IPS-20b (cell line): ENCODE results near the gene OPA3.

Experiments
- H3K27ac ChIP-seq: one replicate; pipeline ENCODE4 v1.5.1; 2013; ENCODE audit warnings: low read length
- H3K27me3 ChIP-seq: 2 replicates; pipeline ENCODE4 v1.6.1; 2013; ENCODE audit warnings: mild to moderate bottlenecking, low read length, inconsistent platforms; ENCODE audit not compliant: insufficient read depth
- H3K36me3 ChIP-seq: 2 replicates; pipeline ENCODE4 v1.6.1; 2013; ENCODE audit warnings: low read depth, mild to moderate bottlenecking, inconsistent platforms, low read length, moderate library complexity; ENCODE audit not compliant: insufficient read depth
- H3K4me1 ChIP-seq: 2 replicates; pipeline ENCODE4 v1.6.1; 2013; ENCODE audit warnings: mild to moderate bottlenecking, control low read depth, inconsistent platforms, low read length, moderate library complexity; ENCODE audit not compliant: insufficient read depth
- H3K4me3 ChIP-seq: 2 replicates; pipeline ENCODE4 v1.5.1; 2013; ENCODE audit warnings: mild to moderate bottlenecking, low read length, inconsistent platforms
- H3K9ac ChIP-seq: 2 replicates; pipeline ENCODE4 v1.6.1; 2013; ENCODE audit warnings: low read depth, mild to moderate bottlenecking, inconsistent platforms, low read length, moderate library complexity
- H3K9me3 ChIP-seq: 2 replicates; pipeline ENCODE4 v1.6.1; 2013; ENCODE audit warnings: mild to moderate bottlenecking, low read depth, low read length, inconsistent platforms; ENCODE audit not compliant: insufficient read depth

OPA3 gene

DNA sequence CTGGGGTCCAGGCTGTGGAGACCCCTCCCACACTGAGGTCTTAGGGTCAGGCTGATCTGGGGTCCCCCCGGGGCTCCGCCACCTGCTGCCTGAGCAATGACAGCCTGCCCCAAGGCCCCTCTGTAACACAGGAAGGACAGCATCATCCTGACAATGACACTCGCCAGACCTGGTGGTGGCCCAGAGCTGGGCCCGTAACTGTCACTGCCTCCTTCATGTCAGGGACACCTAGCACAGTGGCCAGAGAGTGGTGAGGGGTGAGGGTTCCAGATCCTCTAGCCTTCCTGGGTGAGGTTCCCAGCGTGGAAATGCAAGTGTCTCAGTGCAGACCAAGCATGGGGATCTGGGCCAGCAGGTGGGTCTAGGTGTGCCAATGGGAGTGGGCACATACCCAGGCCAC lies 27.8 kb downstream of the OPA3 start:
- Histone ChIP-seq H3K27me3 (no peaks in the 10 kb centered on the region), H3K27ac (no peak overlapping the region), H3K9me3 (no peaks in the 10 kb centered on the region), H3K4me3 (no peak overlapping the region), H3K36me3 (no peaks in the 10 kb centered on the region), H3K4me1 (peaks cover 7% of the 10 kb centered on the region), H3K9ac (no peak overlapping the region; the same call in 1 of the 2 replicates)

DNA sequence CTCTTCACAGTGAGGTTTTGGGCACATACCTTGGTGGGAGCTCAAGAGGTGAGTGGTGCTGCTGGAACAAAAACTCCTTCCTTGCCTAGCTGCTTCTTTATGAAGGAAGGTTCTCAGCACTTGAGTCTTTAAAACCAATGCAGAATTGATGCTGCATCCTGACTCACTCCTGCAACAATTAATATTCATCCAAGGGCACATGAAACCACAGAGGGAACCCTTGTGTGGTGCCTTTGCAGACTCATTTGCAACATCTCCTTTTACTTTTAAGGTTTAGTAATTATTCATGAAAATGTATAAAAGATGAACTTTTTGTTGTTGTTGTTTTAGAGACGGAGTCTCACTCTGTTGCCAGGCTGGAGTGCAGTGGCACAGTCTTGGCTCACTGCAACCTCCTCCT lies 30.1 kb downstream of the OPA3 start:
- no peaks in the 10 kb centered on the region for H3K9me3 ChIP-seq
- no peak overlapping the region for H3K9ac ChIP-seq
- no peaks in the 10 kb centered on the region for H3K27me3 ChIP-seq
- no peak overlapping the region for H3K4me3 ChIP-seq
- H3K4me1 ChIP-seq: peaks cover 10% of the 10 kb centered on the region
- no peaks in the 10 kb centered on the region for H3K36me3 ChIP-seq
- no peak overlapping the region for H3K27ac ChIP-seq

DNA sequence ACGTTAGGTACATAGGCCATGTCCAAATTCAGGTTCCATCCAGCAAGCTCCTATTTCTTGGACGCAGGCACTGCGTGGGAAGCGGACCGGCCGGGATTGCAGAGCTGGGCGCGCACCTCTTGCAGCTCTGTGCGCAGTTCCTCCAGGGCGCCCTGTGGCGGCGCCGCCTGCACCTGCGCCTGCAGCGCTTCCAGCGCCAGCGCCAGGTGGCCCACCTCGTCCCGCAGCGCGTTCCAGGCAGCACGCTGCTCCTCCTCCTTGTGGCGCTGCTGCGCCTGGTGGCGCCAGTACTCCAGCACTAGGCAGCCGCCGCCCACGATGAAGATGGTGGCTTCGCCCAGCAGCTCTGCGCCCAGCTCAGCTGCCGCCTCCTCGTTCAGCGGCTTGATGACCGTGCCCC lies 31.1 kb downstream of the OPA3 start:
- Histone ChIP-seq H3K4me1 (peaks cover 10% of the 10 kb centered on the region), H3K27me3 (no peaks in the 10 kb centered on the region), H3K36me3 (no peaks in the 10 kb centered on the region), H3K9ac (peak overlapping the region; percentile 63; the same call in 1 of the 2 replicates), H3K27ac (no peak overlapping the region), H3K9me3 (no peaks in the 10 kb centered on the region), H3K4me3 (peak overlapping the region; percentile 63)

DNA sequence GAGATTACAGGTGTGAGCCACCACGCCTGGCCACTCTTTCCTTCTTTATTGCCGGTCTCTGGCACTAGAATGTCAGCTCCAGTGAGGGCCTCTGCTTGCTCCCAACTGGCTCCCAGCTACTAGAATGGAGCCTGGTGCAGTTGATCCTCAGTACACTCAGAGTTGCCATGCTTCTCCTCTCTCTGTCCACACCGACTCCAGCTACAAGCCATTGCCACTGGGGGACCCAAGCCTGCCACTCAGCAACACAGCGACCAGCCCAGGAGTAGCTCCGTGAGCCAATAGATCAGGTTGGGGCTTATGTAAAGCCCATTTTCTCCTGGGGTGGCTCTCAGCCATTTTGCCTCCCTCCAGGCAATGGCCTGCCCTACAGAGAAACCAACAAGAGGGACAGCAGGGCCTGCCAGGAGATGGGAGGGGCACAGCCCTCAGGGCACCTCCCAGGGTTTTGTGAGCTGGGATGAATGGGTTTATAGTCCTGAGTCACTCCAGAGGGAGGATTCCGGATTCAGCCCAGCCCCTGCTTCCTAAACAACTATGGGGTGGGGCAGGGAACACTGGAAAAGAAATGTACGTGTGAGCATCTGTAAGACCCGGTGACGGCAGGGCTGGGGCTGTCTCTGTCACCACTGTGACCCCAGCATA lies 36.5 kb downstream of the OPA3 start:
- H3K27ac ChIP-seq: no peak overlapping the region
- no peak overlapping the region for H3K4me3 ChIP-seq
- H3K36me3 ChIP-seq: no peaks in the 10 kb centered on the region
- H3K27me3 ChIP-seq: no peaks in the 10 kb centered on the region
- no peaks in the 10 kb centered on the region for H3K9me3 ChIP-seq
- no peak overlapping the region for H3K9ac ChIP-seq
- H3K4me1 ChIP-seq: peaks cover 5% of the 10 kb centered on the region

DNA sequence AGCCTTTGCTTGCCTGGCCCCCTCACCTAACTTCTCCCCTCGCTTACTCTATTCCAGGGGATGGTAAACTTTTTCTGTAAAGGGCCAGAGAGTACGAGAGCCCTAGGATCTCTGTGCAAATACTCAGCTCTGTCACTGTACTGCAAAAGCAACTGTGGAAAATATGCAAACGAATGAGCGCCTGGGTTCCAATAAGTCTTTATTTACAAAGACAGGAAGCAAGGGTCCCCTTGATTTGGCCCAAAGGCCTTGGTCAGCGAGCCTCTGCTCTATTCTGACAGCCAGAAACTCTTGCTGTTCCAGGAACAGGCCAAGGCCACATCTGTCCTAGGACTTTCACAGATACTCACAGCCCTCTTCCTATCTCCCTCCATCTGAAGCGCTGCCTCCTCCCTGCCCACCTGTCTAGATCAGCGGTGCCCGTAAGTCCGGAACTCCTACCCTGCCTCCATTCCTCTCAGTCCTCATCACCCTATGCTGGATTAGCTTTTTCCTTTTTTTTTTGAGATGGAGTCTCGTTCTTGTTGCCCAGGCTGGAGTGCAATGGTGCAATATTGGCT lies 37.3 kb downstream of the OPA3 start:
- no peaks in the 10 kb centered on the region for H3K27me3 ChIP-seq
- H3K36me3 ChIP-seq: no peaks in the 10 kb centered on the region
- no peak overlapping the region for H3K27ac ChIP-seq
- peaks cover 5% of the 10 kb centered on the region for H3K4me1 ChIP-seq
- no peaks in the 10 kb centered on the region for H3K9me3 ChIP-seq
- no peak overlapping the region for H3K9ac ChIP-seq
- no peak overlapping the region for H3K4me3 ChIP-seq

DNA sequence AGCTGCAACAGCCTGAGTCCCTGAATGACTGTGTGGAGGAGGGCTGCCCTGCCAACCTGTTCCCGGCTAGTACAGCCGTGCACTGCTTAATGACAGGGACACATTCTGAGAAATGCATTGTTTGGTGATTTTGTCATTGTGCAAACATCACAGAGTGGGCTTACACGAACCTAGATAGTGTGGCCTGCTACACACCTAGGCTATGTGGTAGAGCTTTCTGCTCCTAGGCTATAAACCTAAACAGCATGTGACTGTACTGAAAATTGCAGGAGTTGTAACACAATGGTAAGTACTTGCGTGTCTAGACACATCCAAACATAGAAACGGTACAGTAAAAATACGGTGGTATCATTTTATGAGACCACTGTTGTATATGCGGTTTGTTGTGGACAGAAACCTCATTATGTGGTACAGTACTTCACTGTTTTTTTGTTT lies 42.4 kb downstream of the OPA3 start:
- Histone ChIP-seq H3K9ac (no peak overlapping the region), H3K9me3 (no peaks in the 10 kb centered on the region), H3K36me3 (no peaks in the 10 kb centered on the region), H3K27me3 (no peaks in the 10 kb centered on the region), H3K27ac (no peak overlapping the region), H3K4me3 (no peak overlapping the region), H3K4me1 (no peaks in the 10 kb centered on the region)

DNA sequence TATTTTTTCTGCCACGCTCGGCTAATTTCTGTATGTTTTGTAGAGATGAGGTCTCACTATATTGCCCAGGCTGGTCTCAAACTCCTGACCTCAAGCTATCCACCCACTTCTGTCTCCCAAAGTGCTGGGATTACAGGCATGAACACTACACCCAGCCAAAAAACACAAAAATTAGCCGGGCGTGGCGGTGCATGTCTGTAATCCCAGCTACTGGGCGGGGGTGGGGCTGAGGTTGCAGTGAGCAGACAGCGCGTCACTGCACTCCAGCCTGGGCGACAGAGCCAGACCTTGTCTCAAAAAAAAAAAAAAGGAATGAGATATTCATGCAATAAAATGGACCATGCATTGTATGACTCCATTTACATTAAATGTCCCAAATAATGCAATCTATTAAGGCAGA lies 45.1 kb downstream of the OPA3 start:
- Histone ChIP-seq H3K27ac (no peak overlapping the region), H3K4me3 (no peak overlapping the region), H3K27me3 (no peaks in the 10 kb centered on the region), H3K9me3 (no peaks in the 10 kb centered on the region), H3K9ac (no peak overlapping the region), H3K36me3 (no peaks in the 10 kb centered on the region), H3K4me1 (no peaks in the 10 kb centered on the region)

DNA sequence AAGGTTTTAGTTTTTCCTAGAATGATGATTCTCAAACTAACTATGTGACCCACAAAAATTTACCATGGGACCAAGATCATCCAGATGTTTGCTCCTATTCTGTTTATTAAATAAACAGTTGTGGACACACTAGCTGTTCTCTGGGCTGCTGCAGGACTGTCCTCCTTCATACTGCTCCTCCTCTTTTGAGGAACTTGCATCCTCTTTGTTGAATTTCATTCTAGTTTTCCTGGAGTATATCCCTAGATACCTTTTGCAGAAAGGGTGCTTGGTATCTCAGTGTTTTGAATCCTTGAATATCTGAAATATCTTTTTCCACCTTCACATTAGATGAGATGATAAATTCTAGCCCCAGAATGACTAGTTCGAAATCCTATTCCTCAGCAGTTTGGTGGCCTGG lies 53.3 kb downstream of the OPA3 start:
- peaks cover 4% of the 10 kb centered on the region; the same call in 1 of the 2 replicates for H3K9me3 ChIP-seq
- peaks cover 14% of the 10 kb centered on the region for H3K27me3 ChIP-seq
- peaks cover 8% of the 10 kb centered on the region; the same call in 1 of the 2 replicates for H3K36me3 ChIP-seq
- H3K4me1 ChIP-seq: peaks cover 8% of the 10 kb centered on the region
- no peak overlapping the region for H3K4me3 ChIP-seq
- H3K27ac ChIP-seq: no peak overlapping the region
- no peak overlapping the region for H3K9ac ChIP-seq

DNA sequence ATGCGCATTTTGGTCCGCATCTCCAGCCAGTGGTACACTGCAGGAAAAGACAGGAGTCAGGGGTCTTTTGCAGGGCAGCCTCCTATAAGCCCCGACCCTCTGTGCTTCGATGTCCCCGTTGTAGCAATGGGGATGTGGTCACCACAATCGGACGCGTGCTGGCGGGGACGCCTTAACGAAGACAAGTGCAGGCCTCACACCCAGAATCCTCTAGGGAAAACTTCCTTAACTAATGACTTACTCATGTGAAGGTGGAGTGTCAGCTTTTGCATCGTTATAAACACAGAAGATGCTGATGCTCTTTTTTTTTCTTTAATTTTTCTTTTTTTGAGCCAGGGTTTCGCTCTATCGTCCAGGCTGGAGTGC lies 55.2 kb downstream of the OPA3 start:
- Histone ChIP-seq H3K36me3 (peaks cover 26% of the 10 kb centered on the region), H3K9me3 (peaks cover 4% of the 10 kb centered on the region; the same call in 1 of the 2 replicates), H3K27ac (no peak overlapping the region), H3K4me1 (peaks cover 8% of the 10 kb centered on the region), H3K9ac (peak overlapping the region; percentile 3; the same call in 1 of the 2 replicates), H3K4me3 (peak overlapping the region; percentile 75; the same call in 1 of the 2 replicates), H3K27me3 (peaks cover 14% of the 10 kb centered on the region)

DNA sequence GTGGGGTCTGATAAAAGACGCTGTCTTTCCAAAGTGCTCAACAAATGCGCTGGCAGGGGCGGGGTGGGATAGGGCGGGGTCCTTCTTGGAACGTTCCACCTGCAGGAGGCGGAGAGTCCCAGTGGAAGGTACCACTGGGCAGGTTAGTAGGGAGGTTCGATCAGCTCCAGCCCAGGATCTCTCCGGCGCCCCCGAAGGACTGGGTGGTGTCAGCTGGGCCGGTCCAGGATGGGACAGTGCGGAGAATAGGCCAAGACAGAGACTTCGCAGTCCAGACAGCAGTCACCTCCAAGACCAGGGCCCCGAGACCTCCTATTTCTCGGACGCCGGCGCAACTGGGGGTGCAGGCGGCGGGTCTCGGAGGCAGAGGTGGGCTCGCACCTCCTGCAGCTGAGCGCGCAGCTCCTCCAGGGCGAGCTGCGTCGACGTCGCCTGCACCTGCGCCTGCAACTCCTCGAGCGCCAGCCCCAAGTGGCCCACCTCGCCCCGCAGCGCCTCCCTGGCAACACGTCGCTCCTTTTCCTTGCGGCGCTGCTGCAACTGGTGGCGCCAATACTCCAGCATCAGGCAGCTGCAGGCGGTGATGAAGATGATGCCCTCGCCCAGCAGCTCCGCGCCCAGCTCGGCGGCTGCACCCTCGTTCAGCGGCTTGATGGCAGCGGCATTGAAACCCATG lies 55.7 kb downstream of the OPA3 start:
- no peak overlapping the region for H3K27ac ChIP-seq
- peak overlapping the region; percentile 3; the same call in 1 of the 2 replicates for H3K9ac ChIP-seq
- peak overlapping the region; percentile 75 for H3K4me3 ChIP-seq

DNA sequence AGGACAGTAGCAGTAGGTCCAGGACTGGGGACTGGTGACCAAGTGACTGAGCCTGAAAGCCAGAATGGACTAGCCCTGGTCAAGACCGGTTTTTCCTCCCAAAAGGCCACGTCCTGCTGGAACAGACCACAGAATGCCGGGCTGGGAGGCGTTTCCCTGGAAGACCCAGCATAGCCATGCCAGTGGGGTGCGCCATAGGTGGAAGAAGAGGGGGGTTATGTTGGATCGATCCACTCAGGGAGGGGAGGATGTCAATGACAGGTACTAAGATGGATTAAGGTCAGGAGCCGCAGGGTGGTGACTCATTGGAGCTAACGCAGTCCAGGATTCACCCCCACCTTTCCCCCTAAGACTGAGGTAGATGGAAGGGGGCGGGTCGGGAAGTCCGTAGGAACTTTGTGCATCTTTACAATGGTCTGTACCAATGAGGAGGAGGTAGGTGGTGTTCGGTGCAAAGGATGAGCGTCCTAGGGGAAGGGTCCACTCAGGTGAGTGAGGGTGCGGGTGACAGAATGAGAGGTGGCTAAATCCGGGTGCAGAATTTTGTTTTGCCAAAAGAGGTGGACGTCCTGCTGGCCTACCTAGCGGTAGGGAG lies 56.4 kb downstream of the OPA3 start:
- H3K4me3 ChIP-seq: peak overlapping the region; percentile 75

More for the DNA sequence above, 55.7 kb downstream of the OPA3 start:
- peaks cover 14% of the 10 kb centered on the region for H3K27me3 ChIP-seq
- H3K36me3 ChIP-seq: peaks cover 32% of the 10 kb centered on the region
- H3K4me1 ChIP-seq: peaks cover 8% of the 10 kb centered on the region
- H3K9me3 ChIP-seq: peaks cover 4% of the 10 kb centered on the region; the same call in 1 of the 2 replicates

More for the DNA sequence above, 56.4 kb downstream of the OPA3 start:
- peak overlapping the region; percentile 22; the same call in 1 of the 2 replicates for H3K9ac ChIP-seq
- peaks cover 14% of the 10 kb centered on the region for H3K27me3 ChIP-seq
- peaks cover 8% of the 10 kb centered on the region for H3K4me1 ChIP-seq
- H3K36me3 ChIP-seq: peaks cover 37% of the 10 kb centered on the region
- H3K27ac ChIP-seq: no peak overlapping the region
- peaks cover 4% of the 10 kb centered on the region; the same call in 1 of the 2 replicates for H3K9me3 ChIP-seq
